ENCODE data around the gene EMC10. TPM values are rescaled to one million over a fixed set of nuclear protein-coding genes. Genes with fewer than 3 reads are reported as not detected.

The EMC10 gene
- total and polyA plus RNA-seq, 2 of the 4 experiments (the other 2 are of a cell fraction), result 11.3 to 90.9 TPM

GRCh38 chr19:50494186-50495019 lies 18.1 kb downstream of the EMC10 start:
- H3K27me3 ChIP-seq (ENCODE audit: control insufficient read depth, insufficient read depth, low read length), result peaks cover 43% of the 10 kb centered on the region
- no peak overlapping the region for H3K4me2 ChIP-seq (ENCODE audit: low read depth, low read length)
- no peaks in the 10 kb centered on the region for H3K79me1 ChIP-seq (ENCODE audit: low read depth in 1 of 2, low read length in 2 of 2)
- no peak overlapping the region for H3K56ac ChIP-seq (ENCODE audit: extremely low read depth, insufficient read depth, low read length)
- H2AK9ac ChIP-seq (replicated peaks; ENCODE audit: low read depth, low read length, poor library complexity), result peak overlapping the region; percentile 55
- BruUV-seq (replicated peaks), result no TSS peak
- H3K23ac ChIP-seq (ENCODE audit: low read depth, low read length), result no peak overlapping the region
- TF ChIP-seq SMC3 (IDR thresholded peaks at IDR 0.05; ENCODE audit: low read depth, low read length) (no peak), NFE2L2 (IDR thresholded peaks at IDR 0.05; ENCODE audit: low read depth, low read length) (no peak), RCOR1 (IDR thresholded peaks at IDR 0.05; ENCODE audit: insufficient replicate concordance, low read length) (no peak), BHLHE40 (IDR thresholded peaks at IDR 0.05; ENCODE audit: low read depth, low read length) (no peak), MAZ (IDR thresholded peaks at IDR 0.05; ENCODE audit: borderline replicate concordance, low read depth, low read length) (no peak), FOS (IDR thresholded peaks at IDR 0.05; ENCODE audit: low read depth, low read length) (no peak), CEBPB (IDR thresholded peaks at IDR 0.05; ENCODE audit: low read depth, low read length) (no peak), MXI1 (IDR thresholded peaks at IDR 0.05; ENCODE audit: borderline replicate concordance, low read depth, low read length) (no peak), CHD1 (IDR thresholded peaks at IDR 0.05; ENCODE audit: low read depth, low read length) (no peak), RFX5 (IDR thresholded peaks at IDR 0.05; ENCODE audit: low read depth, low read length) (no peak)
- TF ChIP-seq, protein P1, sequence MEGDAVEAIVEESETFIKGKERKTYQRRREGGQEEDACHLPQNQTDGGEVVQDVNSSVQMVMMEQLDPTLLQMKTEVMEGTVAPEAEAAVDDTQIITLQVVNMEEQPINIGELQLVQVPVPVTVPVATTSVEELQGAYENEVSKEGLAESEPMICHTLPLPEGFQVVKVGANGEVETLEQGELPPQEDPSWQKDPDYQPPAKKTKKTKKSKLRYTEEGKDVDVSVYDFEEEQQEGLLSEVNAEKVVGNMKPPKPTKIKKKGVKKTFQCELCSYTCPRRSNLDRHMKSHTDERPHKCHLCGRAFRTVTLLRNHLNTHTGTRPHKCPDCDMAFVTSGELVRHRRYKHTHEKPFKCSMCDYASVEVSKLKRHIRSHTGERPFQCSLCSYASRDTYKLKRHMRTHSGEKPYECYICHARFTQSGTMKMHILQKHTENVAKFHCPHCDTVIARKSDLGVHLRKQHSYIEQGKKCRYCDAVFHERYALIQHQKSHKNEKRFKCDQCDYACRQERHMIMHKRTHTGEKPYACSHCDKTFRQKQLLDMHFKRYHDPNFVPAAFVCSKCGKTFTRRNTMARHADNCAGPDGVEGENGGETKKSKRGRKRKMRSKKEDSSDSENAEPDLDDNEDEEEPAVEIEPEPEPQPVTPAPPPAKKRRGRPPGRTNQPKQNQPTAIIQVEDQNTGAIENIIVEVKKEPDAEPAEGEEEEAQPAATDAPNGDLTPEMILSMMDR (conservative IDR thresholded peaks at IDR 0.05; ENCODE audit: low read depth, low read length), result no peak
- TF ChIP-seq, protein P2, sequence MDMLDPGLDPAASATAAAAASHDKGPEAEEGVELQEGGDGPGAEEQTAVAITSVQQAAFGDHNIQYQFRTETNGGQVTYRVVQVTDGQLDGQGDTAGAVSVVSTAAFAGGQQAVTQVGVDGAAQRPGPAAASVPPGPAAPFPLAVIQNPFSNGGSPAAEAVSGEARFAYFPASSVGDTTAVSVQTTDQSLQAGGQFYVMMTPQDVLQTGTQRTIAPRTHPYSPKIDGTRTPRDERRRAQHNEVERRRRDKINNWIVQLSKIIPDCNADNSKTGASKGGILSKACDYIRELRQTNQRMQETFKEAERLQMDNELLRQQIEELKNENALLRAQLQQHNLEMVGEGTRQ (IDR thresholded peaks at IDR 0.05; ENCODE audit: low read depth, low read length), result no peak
- H2BK15ac ChIP-seq (ENCODE audit: low read depth, low read length), result no peak overlapping the region
- no peaks in the 10 kb centered on the region for H4K20me1 ChIP-seq (ENCODE audit: insufficient read depth, low read length)
- H4K5ac ChIP-seq (ENCODE audit: low read depth, low read length), result no peak overlapping the region
- H3K27ac ChIP-seq (ENCODE audit: insufficient read depth, low read length), result no peak overlapping the region
- no peak overlapping the region for H4K91ac ChIP-seq (ENCODE audit: insufficient read depth, low read depth, low read length)
- dilution Hi-C loops (cut with HindIII; ENCODE audit: low sequenced_read_pairs, unreplicated experiment) (no loop called here), intact Hi-C loops (cut with micrococcal nuclease) (no loop called here), in situ Hi-C loops (cut with MboI; ENCODE audit: low sequenced_read_pairs) (no loop called here)
- H3K9ac ChIP-seq (ENCODE audit: low read depth, low read length), result no peak overlapping the region
- peaks cover 6% of the 10 kb centered on the region; the same call in 1 of the 2 replicates for H3K9me3 ChIP-seq (ENCODE audit: control insufficient read depth, insufficient read depth, low read length)
- H3K36me3 ChIP-seq (ENCODE audit: control insufficient read depth, insufficient read depth, low read length), result peaks cover 2% of the 10 kb centered on the region; the same call in 1 of the 2 replicates
- H2AK5ac ChIP-seq (ENCODE audit: low read depth, low read length), result no peak overlapping the region
- 50% methylated on average over 1 of the region's 7 CpGs; no CpG with 5 or more reads in 1 of the 2 experiments for WGBS, 2 experiments (ENCODE audit: extremely low coverage in 2 of 2, insufficient read length in 1 of 2)
- no peaks in the 10 kb centered on the region for H3K4me1 ChIP-seq (ENCODE audit: control insufficient read depth, insufficient read depth, low read length)
- no peak overlapping the region for H2BK120ac ChIP-seq (ENCODE audit: low read depth, low read length)
- ChIA-PET POLR2A (ENCODE audit: unreplicated experiment) (no interaction called here), CTCF (no interaction called here)
- no peak overlapping the region for H3K4me3 ChIP-seq (ENCODE audit: insufficient read depth, low read depth, low read length)
- ATAC-seq (ENCODE audit: low read depth) (no peak), DNase-seq (no peak)
- H3K9me1 ChIP-seq (ENCODE audit: insufficient read depth, low read length), result no peaks in the 10 kb centered on the region
- no peak overlapping the region for H2BK5ac ChIP-seq (ENCODE audit: low read depth, low read length, poor library complexity, severe bottlenecking)
- no peak overlapping the region for H3K4ac ChIP-seq (ENCODE audit: low read depth, low read length)
- H3K14ac ChIP-seq (replicated peaks; ENCODE audit: low read depth, low read length), result no peak overlapping the region
- no peak overlapping the region for H2AFZ ChIP-seq (replicated peaks; ENCODE audit: low read length, poor library complexity)
- no peak overlapping the region for H4K8ac ChIP-seq (ENCODE audit: low read depth in 2 of 2, low read length in 2 of 2)
- H2BK20ac ChIP-seq (ENCODE audit: low read depth, low read length), result no peak overlapping the region
- H3K18ac ChIP-seq (ENCODE audit: low read depth, low read length), result no peak overlapping the region

Measured in IMR-90 (cell line).